Measurements from ENCODE around the gene RANBP9.

DNA sequence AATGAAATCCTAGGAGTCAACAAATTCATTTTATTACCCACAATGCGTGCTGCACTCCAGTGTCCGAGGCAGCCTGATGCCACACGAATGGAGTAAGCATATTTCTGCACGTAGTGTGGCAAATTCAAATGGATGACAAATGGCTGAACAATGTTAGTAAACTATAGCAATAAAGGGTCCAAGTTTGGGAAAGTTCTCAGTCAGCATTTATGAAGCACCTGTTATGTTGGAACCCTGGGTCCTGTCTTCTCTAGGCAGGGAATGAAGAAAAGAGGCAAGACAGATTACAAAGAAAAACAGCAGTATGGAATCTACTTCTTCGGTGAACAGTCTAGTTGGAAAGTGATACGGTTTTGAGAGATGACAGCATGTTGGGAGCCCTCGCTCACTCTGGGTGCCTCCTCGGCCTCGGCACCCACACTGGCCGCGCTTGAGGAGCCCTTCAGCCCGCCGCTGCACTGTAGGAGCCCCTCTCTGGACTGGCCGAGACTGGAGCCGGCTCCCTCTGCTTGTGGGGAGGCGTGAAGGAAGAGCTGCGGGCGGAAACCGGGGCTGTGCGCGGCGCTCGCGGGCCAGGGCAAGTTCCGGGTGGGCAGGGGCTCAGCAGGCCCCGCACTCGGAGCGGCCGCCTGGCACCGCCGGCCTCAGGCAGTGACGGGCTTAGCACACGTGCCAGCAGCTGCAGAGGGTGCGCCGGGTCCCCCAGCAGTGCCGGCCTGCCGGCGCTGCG, 4.8 kb upstream of the RANBP9 start:
- TF ChIP-seq, protein P1, sequence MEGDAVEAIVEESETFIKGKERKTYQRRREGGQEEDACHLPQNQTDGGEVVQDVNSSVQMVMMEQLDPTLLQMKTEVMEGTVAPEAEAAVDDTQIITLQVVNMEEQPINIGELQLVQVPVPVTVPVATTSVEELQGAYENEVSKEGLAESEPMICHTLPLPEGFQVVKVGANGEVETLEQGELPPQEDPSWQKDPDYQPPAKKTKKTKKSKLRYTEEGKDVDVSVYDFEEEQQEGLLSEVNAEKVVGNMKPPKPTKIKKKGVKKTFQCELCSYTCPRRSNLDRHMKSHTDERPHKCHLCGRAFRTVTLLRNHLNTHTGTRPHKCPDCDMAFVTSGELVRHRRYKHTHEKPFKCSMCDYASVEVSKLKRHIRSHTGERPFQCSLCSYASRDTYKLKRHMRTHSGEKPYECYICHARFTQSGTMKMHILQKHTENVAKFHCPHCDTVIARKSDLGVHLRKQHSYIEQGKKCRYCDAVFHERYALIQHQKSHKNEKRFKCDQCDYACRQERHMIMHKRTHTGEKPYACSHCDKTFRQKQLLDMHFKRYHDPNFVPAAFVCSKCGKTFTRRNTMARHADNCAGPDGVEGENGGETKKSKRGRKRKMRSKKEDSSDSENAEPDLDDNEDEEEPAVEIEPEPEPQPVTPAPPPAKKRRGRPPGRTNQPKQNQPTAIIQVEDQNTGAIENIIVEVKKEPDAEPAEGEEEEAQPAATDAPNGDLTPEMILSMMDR (conservative IDR thresholded peaks at IDR 0.05; ENCODE audit: low read depth, low read length): no peak
- no peak for TF ChIP-seq EZH2 (IDR thresholded peaks at IDR 0.05; ENCODE audit: borderline replicate concordance, low read depth, low read length, poor library complexity, severe bottlenecking)
